Suppressor macrophage treated with lipopolysaccharide for 4 hours (primary cell): ENCODE measurements around the gene EEIG2.

Source experiments
- DNase-seq: peaks from one replicate; pipeline ENCODE4 v3.0.0-alpha.2; 2020

EEIG2 gene

DNA sequence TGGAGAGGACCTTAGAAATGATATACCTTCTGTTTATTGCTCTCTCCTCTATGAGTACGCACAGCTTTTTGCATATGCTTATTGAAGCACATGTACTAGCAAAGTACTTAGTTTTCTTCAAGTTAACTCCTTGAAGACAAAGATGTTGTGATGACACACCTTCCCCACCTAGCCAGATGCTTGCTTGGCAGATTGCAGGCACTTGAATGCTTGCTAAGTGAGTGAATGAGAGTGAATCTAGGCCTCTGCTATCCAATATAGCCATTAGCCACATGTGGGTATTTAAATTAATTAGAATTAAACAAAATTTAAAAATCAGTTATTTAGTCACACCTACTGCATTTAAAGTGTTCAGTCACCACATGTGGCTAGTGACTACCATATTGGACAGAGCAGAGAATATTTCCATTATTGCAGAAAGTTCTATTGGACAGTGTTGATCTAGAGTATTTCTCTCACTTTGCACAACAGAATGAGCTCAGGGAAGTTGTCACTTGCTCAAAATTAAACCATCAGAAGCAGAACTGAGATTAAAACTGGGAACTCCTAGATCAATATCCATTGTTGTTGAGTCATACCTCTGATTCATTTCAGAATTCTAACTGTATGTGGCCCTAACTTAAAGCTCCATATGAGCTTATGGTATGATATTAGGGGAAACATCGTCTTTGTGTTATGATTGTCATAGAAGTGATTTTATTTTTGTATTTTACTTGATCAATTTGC, 8.6 kb upstream of the EEIG2 start:
- DNase-seq, result peak; percentile 93

DNA sequence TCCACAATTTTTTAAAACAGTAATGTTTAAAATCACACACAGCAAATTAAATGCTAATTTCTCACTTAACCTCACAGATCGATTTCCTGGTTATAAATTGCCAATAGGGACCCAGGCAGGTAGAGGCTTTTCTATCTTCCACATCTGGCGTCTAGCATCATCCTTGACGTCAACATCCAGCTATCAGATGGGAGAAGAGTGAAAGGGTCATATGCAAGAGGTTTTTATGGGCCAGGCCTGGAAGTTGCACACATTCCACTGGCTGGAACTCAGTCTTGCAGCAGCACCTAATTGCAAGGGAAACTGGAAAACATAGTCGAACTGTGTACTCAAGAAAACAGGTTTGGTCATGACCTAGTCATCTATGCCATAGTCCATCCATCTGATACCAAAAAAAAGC, 6.0 kb upstream of the EEIG2 start:
- DNase-seq, result no peak

DNA sequence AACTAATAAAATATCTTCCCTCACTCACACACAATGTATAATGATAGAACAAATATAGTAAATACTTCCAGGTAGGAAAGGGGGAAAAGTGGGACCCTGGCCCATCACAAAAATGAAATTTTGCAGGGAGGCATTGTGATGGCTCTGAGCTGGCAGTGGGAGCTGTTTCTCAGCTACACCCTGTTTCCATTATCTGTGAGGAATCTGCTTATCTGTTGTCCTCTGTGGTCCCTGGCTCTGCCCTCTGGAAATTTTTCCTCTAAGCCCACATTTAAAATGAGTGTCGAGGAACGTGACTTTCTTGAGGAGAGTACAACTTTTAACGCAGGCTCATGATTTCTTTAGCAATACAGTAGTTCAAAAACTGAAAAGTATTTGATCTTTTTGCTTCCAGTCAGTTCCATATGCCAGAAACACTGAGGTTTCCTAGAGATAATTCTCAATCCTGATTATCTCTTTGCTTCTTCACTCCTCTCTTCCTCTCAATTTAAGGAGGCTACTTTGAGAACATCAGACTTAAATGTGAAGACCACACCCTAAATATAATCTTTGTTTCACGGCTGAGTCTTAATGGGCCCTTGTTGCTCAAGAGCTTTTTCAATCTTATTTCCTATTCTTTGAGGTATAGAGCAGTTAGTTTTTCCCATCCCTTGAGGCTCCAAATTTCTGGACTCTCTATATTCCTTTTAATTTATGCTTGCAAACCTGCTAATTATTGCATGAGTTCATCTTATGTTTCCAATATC, 5.0 kb upstream of the EEIG2 start:
- DNase-seq, result no peak

DNA sequence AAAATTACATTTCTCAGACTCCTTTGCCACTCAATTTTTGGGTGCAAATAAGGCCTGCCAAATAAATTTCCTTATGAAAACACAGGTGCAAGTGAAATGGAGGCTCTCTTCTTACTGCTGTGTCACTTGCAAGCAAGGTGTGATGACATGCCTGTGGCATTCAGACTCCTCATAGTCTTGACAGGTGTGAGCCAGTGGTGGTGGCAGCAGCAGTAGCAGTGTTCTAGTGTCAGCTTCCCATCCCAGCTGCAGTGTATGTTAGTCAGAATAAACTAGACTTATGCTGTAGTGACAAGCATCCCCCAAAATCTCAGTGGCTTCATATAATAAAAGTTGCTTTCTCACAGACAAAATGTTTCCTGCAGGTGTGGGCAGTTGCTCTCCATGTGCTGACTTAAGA, 3.8 kb upstream of the EEIG2 start:
- no peak for DNase-seq

DNA sequence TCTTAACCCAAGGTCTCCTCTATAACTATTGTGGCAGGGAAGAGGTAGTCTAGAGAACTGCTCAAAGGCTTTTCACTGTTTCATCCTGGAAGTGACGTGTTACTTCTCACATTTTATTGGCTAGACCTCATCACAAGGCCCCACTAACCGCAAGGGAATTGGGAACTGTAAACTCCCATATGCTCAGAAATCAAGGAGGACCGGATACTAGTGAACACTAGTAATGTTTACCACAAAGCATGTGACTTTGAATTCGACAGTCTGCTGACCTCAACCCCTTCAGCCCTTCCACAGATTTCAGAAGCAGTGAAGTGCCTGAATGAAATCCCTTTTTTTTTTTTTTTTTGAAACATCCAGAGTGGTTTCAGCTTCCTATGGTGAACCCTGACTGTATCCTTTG, 3.4 kb upstream of the EEIG2 start:
- DNase-seq, result peak; percentile 88

DNA sequence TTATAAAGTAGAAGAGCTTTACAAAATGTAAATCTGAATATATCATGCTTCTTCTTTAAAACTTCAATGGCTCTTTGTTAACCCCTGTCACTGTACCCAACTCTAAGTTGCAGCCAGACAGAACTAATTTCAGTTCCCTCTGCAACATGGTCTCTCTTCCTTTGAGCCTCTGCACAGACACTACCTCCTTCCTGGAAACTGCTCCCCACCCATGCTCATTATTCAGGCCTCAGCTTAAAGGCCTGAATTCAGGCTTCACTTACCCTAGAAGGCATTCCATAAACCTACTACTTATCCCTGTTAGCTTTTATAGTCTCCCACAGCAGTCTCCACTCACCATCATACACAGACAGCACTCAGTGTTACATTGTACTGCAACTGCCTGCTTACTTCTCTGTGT, 2.6 kb upstream of the EEIG2 start:
- DNase-seq, result peak; percentile 54

DNA sequence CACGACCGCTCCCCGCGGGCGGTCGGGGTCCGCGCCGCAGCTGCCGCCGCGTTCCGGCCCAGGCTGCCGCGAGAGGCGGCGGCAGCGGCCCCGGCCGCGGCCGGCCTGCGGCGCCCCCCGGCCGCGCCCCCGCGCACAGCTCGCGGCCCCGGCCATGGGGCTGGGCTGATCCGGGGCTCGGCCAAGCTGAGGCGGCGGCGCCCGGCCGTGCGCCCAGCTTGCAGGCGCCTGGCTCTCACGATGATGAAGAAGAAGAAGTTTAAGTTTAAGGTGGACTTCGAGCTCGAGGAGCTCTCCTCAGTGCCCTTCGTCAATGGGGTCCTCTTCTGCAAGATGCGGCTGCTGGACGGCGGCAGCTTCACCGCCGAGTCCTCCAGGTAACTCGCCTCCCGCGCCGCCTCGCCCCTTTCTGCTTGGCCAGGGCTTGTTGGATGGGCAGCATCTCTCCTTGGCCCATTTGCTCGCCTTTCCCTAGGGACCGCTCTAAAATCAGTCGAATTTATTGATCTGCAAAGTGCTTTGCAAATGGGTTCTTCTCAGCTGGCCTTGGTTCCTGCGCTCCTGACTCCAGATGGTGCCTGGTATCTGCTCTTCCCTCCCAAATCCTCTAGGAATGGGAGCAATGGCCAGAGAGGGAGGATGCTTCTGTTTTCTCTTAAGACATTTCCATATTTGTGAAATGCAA, 431 bp downstream of the EEIG2 start:
- DNase-seq, result peak; percentile 8

DNA sequence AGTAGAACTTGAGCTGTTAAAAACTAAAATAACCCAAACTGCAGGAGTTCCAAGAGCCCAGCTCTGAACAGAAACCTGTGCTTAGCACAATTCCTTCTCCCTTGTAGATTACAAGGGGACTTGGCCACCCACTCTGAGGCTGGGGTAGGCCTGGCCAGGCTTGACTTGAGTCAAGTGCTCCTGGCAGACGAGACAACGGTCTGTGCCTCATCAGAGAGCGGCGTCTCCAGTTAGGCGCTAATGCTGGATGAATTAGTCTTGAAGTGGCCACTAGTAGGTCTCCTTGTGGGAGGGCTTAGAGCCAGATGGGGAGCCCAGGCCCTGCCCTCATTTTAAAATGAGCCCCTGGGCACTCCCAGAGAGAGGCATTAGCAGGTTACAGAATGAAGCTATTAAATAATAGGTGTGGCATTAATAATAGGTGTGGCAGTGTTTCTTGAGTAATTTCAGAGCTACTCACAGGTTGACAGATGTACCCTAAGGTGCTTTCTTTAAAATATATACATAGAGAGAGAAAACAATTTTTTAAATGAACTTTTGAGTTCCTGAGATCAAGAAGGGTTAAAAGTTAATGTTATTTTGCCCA, 1.1 kb downstream of the EEIG2 start:
- DNase-seq, result peak; percentile 83

DNA sequence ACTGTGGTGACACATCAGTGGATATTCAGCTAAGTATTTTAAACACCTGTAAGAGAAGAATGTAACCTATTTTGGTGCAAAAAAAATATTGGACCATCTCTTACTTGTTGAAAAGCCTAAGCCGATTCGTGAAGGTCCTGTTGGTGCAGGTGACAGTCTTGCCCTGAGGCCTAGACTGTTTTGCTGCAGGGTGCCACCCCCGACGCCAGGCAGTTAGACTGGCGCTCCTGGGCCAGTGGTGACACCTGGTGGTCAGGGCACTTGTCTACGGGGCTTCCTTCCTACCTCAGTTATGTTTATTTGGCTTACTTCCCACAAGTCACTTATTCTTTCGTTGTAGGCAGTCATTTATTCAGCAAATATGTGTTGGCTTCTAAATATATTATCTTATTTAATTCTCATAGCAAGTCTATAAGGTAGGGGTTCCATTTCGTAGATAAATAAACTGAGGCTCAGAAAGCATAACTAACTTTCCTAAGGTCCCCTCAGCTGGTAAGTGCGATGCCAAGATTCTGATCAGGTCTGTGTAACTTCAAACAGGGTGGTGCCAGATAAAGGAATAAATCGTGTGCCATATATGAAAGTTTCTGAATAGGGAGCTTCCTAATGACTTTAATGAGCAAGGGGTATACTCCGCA, 1.9 kb downstream of the EEIG2 start:
- DNase-seq, result peak; percentile 81

DNA sequence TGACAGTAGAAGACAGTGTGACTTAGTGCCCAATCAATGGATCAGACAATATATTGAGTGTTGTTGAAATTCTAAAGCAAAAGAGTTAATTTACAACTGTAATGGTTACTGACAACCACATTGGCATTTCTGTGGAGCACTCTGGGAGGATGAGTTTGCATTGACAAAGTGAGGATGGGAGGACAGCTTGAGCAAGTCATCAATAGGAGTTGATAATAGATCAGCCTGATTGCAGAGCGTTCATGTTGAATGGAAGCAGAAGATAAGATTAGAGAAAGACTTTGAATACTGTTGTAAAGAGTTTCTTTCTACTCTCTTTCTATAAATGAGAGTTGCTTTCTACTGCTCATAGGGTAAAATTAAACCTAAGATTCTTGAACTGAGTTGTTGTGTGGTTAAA, 3.9 kb downstream of the EEIG2 start:
- no peak for DNase-seq

DNA sequence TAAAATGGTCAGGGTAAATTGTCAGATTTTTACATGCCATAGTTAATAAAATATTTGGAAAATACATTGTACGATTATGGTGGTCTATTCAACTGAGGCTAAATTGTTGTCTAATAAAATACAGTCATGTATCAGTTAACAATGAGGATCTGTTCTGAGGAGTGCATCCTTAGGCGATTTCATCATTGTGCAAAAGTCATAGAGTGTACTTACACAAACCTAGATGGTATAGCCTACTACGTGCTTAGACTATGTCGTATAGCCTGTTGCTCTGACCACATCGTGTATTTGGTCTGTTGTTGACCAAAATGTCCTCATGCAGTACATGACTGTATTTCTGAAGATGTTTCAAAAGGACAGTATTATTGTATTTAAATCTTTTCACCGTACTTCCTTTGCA, 5.2 kb downstream of the EEIG2 start:
- DNase-seq, result no peak

DNA sequence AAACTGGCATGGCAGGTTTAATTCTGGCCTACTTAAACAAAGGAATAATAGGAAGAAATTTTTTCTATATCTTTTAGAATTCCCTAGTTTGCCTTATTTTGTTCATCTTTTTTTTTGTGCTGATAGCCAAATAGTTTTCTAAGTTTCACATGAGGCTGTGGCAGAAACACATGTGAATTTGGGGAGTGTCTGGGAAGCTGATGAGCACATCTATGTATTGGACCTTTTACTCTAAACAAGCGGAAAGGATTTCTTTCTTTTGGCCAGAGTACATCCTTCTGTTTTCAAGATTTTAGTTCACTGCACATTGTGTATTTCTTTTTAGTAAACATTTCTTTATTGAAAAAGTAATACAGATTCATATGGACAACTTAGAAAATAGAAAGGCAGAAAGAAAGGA, 5.6 kb downstream of the EEIG2 start:
- DNase-seq, result no peak

DNA sequence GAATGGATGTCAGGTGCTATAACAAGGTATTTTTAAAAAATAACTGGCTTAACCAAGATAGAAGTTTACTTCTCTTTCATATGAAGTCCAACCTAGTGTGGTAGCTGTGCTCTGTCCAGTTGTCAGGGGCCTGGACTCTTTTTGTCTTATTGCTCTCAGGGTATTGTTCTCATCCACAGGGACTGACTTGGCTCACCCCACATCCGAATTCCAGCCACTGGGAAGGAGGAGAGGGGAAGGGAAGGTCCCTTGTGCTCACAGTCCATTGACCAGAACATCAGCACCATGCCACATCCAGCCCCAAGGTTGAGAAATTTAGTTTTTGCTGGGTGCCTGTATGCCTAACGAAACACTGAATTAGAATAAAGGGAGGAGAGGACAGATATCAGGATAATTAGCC, 8.7 kb downstream of the EEIG2 start:
- no peak for DNase-seq

DNA sequence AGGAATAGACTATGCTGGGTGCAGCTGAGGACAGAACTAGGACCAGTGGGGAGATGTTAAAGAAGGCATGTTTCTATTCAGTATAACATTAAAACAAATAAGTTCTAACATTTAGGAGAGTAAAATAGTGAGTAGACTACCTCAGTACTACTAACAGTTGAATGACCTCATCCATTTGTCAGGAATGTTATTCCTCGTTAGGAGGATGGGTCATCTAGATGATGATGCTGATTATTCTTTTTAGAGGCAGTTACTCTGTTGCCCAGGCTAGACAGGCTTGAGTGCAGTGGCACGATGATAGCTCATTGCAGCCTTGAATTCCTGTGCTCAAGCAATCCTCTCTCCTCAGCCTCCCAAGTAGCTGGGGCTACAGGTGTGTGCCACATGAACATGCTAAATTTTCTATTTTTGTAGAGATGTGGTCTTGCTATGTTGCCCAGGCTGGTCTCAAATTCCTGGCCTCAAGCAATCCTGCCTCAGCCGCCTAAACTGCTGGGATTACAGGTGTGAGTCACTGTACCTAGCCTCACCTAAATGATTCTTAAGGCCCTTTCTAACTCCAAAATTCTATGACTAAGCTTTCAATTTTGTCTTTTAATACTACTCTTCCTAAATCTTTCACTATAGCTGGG, 9.3 kb downstream of the EEIG2 start:
- DNase-seq, result no peak

DNA sequence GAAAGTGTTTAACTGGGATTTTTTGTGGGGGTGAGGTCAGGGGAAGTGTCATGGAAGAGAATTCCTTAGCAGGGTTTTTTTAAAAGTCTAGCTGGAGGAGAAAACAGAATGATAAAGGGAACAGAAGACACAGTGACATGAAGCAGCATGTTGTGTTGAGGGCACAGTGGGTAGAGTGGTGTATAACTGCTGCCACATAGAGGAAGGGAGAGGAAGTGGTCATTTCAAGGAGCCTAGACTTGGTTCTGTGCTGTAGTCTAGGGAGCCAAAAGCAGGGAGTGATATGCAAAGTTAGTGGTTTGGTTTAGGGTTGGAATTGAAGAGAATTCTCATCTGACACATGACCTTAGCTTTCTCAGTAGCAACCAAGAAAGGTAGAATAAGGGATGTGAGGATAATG, 10.2 kb downstream of the EEIG2 start:
- peak; percentile 45 for DNase-seq

DNA sequence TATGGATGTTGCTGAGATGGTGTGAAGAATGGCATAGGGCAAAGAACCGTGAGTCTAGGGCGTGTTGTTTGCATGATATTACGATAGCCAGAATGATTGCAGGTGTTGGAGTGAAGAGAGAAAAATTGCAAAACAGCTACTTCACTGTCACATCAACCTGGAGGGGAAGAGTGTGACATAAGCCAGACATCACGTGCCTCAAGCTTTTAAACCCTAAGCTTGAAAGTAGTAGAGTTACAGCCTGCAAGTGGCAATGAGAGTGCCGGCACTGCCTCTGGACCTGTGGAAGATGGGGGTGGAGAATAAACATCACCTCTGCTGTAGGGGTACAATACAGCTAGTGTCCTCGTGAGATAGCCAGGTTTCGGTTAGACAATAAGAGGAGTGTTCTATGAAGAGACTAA, 11.1 kb downstream of the EEIG2 start:
- no peak for DNase-seq

DNA sequence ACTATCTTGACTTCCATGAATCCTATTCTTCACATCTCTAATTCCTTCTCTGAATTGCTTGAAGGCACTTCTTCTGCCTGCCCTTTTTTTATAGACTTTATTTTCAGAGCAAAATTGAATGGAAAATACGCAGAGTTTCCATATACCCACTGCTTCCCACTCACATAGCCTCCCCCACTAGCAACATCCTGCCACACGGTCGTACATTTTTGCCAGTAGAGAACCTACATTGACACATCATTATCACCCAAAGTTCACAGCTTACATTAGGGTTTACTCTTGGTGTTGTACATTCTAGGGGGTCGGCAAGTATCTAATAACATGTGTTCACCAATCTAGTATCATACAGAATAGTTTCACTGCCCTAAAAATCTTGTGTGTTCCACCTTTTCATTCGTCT, 12.3 kb downstream of the EEIG2 start:
- no peak for DNase-seq

DNA sequence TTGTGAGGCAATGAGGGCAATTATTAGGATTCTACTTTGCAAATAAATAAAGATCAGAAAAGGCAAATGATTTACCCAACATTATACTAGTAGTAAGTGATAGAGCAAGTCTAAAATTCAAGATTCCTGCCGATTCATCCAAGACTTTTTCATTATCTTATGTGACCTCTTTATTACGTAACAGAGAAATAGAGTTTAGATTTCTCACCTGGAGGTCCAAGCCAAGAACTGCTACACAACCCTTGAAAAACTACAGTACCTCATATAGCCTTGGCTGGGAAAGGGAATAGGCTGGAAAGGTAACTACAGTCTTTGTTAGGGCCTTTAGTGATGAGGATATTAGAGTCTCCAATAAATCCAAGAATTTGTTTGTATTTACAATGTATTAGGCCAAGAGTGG, 13.3 kb downstream of the EEIG2 start:
- no peak for DNase-seq

DNA sequence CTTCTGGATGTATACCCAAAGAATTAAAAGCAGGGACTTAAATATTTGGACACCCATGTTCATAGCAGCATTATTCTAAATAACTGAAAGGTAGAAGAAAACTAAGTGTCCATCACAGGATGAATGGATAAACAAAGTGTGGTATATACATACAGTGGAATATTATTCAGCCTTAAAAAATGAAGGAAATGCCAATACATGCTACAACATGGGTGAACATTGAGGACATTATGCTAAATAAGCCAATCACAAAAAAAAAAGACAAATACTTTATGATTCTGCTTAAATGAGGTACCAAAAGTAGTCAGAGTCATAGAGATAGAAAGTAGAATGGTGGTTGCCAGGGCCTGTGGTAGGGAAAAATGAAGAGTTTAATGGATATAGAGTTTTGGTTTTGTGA, 14.1 kb downstream of the EEIG2 start:
- DNase-seq, result no peak

DNA sequence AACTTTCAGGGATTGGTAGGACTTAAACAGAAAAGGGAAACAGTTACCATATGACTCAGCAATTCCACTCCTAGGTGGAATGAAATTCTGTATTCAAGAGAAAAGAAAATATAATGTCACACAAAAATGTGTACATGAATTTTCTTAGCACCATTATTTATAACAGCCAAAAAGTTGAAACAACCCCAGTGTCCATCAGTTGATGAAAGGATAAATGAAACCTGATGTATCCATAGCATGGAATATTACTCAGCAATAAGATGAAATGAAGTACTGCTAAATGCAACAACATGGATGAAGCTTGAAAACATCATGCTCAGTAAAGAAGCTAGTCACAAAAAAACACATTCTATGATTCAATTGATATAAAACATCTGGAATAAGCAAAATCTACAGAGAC, 15.5 kb downstream of the EEIG2 start:
- DNase-seq, result no peak

DNA sequence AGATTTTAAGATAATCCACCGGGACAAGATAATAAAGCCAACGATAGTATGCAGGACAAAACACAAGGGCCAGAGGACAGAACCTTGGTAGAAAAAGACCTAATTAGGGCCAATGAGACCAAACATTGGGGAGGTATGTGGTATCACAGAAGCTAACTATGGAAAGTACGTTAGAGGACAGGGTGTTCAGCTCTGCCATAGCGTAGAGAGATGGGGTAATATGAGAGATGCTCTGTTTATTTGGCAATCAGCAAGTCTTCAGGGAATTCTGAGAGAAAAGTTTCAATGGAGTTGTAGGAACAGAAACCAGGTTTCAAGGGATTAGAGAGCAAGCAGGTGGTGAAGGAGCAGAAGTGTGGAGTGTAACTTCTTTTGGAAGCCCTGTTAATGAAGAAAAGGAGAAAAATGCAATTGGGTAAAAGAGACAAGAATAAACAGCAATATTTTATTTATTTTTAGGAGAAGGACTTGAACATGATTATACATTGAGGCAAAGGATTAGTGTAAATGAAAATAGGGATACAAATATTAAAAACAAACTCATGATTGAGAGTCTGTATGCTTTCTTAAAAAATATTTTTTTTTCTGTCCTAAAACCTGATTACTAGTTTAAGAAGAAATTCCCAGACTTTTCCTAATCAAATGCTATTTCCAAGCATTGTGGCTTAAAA, 24.0 kb downstream of the EEIG2 start:
- DNase-seq, result peak; percentile 31

DNA sequence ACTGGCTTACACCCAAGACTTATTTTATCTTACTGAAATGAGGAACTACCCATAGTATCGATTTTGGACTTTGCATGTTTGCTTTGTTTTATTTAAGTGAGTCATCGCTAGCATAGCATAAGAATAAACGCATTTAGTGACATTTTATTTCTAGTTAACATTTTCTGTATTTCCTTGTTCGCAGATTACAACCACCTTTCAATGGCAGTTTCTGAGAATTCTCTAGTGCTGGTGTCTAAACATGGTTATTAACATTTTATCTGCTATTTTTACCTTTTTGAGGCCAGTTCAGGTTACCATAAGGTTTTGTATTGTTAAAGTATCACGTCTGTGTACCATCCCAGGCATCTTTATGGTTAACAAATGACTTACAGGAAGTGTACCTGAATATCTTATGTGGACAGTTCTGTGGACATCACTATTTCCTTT, 24.5 kb downstream of the EEIG2 start:
- peak; percentile 73 for DNase-seq
